ENCODE data around the gene DNER. TPM values are rescaled to one million over a fixed set of nuclear protein-coding genes. Genes with fewer than 3 reads are reported as not detected.
"Not testable (repeated sequence)": the region's sequence is repeated elsewhere in the genome, so short reads cannot be mapped to it uniquely, and the experiment has no call there.

Gene DNER
- polyA plus RNA-seq, 12 donors, result 1.2 to 6.9 (median 2.2) TPM; not detected in 2

- DNase-seq, result no peak
Observed at GRCh38 chr2:229627728-229628127, 86.6 kb downstream of the DNER start.

- DNase-seq, result no peak
Observed at GRCh38 chr2:229622495-229623355, 91.6 kb downstream of the DNER start.

GRCh38 chr2:229620759-229621158 lies 93.6 kb downstream of the DNER start:
- no peak for DNase-seq

GRCh38 chr2:229620289-229620688 lies 94.1 kb downstream of the DNER start:
- DNase-seq, result no peak

DNA sequence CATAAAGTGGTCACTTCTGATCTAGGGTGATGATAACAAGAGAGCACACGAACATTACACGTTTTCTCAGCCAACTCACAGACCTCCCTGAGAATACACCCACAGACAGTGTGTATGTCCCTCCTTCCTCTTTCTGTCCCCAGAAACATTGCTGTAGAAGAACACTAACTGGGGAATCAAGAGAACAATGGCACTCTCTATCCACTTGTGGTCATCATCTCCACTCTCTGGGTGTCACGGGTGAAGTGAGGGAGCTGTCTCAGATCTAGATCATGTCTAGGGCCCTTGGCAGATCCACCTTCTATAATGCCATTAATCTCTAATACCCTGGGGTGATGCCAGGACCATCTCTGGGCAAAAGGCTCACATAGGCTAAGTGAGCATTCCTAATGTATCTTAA lies 97.9 kb downstream of the DNER start:
- DNase-seq, result no peak

DNA sequence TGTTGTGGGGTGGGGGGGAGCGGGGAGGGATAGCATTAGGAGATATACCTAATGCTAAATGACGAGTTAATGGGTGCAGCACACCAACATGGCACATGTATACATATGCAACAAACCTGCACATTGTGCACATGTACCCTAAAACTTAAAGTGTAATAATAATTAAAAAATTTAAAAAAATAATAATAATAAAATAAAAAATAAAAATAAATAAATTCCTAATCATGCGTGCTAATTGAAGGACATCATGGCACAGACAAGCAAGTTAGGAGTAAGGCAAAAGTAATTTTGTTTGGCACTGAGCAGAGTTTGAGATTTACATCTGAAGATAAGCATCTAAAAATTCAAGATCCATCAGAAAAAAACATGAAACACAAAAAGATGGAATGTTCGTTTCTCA lies 100.3 kb downstream of the DNER start:
- not testable (repeated sequence) for DNase-seq

DNA sequence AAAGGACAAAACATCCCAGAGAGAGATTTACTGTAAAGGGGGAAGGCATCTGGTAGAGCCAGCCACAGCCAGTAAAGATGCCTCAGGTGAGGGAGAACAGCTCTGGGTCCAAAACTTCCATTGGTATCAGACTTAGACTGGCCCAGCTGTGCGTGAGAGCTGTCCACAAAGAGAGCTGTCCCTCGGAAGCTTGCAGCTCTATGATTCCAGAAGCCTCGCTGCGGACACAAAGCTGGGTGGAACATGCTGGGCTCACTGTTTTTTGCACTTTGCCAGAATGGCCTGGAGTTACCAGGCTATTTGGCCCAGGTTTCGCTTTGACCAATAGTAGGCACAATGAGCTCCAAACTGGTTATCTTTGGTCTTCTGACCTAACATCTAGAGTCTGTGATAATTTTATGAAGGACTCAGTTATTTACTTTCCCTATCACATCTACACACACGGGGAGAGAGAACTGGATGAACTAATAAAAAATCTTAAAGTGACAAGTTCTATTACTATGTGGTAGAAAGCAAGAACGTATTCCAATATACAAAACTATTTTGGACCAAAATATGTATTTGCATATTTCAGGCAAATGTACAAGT lies 101.9 kb downstream of the DNER start:
- no peak for DNase-seq

DNA sequence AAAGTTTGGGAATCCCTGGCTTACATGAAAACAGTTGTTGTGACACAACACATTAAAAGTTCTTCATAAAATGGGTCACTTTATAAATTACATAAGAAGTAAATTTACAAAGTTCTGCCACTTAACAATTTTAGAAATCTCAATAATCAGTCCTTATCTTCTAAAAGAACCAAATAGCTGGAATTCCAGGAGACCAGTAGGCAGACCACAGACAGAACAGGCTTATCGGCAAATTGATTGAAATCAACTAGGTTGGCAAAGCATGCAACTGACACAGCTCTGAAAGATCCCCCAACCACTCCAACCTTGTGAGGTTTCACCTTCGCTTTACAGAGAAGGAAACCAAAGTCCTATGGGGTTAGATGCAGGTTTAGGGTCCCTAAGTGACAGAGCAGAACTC lies 103.0 kb downstream of the DNER start:
- DNase-seq, result no peak

DNA sequence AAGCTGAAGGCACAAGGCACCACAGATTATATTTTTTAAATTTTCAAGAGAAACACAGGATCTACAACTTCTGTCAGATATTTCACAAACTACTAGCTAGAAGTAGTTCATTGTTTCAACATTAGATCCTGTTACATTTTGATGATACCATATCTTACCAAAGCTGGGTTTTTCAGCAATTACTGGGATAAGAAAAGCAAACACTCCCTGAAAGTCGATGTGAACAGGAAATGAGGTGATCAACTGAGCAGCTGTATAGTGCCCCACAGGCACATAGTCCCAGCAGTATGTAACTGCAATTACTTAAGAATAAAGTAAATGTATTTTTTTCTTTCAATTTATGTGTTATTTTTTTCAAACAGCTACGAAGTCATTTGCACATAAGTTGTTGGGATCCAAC lies 103.5 kb downstream of the DNER start:
- DNase-seq, result no peak

DNA sequence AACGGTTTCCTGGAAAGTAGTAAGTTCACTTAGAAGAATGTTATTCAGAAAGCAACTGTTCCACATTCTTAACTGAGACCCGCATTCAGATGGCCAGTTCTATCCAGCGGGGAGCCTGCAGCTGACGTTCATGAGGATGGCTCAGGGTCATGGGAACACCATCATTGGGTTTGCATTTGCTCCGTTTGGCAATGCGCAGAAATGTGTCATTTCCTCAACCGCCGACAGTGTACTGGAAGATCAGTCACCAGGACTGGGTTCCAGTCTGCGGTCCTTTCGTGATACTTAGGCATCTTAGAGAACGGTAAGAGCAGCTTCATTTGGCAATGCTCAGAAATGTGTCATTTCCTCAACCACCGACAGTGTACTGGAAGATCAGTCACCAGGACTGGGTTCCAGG lies 104.0 kb downstream of the DNER start:
- no peak for DNase-seq

DNA sequence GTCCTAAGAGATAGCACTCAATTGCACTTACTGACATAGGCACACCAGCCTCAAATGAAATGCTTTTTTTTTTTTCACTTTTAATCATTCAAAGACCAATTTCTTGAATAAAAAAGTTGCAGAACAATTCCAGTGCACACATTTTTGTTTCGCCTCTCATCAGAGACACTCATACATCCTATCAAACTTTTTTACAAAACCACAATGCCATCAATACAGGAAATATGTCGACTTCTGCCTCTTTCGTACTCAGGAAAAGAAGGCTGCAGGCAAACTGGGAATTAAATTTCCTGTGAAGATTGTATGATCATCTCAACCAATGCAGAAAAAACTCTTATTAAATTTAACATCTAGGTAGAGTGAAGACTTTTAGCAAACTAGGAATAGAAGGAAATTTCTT lies 112.4 kb downstream of the DNER start:
- DNase-seq, result no peak

DNA sequence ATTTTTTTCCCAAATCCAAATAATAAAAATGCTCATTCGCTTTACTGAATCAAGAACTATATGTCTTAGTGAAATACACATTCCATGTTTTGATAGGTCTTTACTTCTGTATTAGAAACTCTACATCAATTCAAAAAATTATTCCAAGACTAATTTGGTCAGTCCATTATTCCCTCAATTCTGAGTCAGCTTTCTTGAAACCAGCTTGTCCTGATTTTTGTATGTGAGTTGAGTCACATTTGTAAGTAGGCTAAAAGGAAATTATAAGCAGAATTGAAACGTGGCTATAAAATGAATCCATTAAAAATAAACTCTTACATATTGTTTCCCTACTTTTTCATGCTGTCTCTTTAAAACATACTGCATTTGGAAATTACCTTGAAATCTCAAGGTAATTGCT lies 113.0 kb downstream of the DNER start:
- DNase-seq, result no peak

GRCh38 chr2:229598227-229598626 lies 116.1 kb downstream of the DNER start:
- DNase-seq, result no peak

- no peak for DNase-seq
Observed at GRCh38 chr2:229596796-229597195, 117.6 kb downstream of the DNER start.

DNA sequence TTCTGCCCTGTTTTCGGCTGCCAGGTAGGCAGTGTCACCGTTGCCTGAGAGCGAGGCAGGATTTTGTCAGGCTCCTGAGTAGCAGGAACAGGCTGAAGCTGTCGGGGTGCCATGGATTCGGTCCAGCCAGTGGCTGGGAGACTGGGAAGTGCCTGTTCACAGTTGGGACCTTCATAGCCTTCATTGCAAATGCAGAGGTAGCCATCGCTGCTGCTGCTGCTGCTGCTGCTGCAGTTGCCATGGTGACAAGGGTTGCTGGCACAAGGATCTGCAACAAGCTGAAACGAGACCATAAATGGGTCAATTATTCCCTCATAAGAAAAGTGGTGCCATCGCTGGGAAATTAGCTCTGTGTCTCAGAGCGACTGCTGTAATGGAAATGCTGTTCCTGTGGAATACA lies 122.7 kb downstream of the DNER start:
- no peak for DNase-seq

GRCh38 chr2:229586746-229587705 lies 127.3 kb downstream of the DNER start:
- DNase-seq, result peak; percentile 81

GRCh38 chr2:229586012-229586411 lies 128.3 kb downstream of the DNER start:
- DNase-seq, result no peak

- DNase-seq, result no peak
Observed at GRCh38 chr2:229582151-229582550, 132.2 kb downstream of the DNER start.

- DNase-seq, result no peak
Observed at GRCh38 chr2:229578052-229578846, 136.1 kb downstream of the DNER start.

- no peak for DNase-seq
Observed at GRCh38 chr2:229575569-229576315, 138.6 kb downstream of the DNER start.

All from muscle of arm (tissue), 12 donors.